GM23248 (cell line): ENCODE results near the gene USP28. TPM values are rescaled to one million over a fixed set of nuclear protein-coding genes. Genes with fewer than 3 reads are reported as not detected.

Source experiments
- DNase-seq: peaks from one replicate; pipeline ENCODE4 v3.0.0-alpha.2; 2015
- H2AFZ ChIP-seq: fragments of 200-600 bp; sonication (generic); 2 replicates; pipeline ENCODE4 v1.6.1; 2016; ENCODE audit warnings: antibody characterized with exemption
- H3F3A ChIP-seq: fragments of 200-600 bp; sonication (generic); 2 replicates; pipeline ENCODE4 v1.6.1; 2016; ENCODE audit warnings: mild to moderate bottlenecking, antibody characterized with exemption, mixed run types; ENCODE audit not compliant: insufficient read depth
- H3K27ac ChIP-seq: fragments of 200-600 bp; sonication (generic); 2 replicates; pipeline ENCODE4 v1.5.1; 2016; ENCODE audit warnings: mild to moderate bottlenecking
- H3K27me3 ChIP-seq: fragments of 200-600 bp; sonication (generic); replicated peaks from 2 replicates; pipeline ENCODE4 v1.6.1; 2016; ENCODE audit warnings: mild to moderate bottlenecking; ENCODE audit not compliant: insufficient read depth
- H3K36me3 ChIP-seq: fragments of 200-600 bp; sonication (generic); 2 replicates; pipeline ENCODE4 v1.6.1; 2016; ENCODE audit warnings: low read depth, mild to moderate bottlenecking
- H3K4me1 ChIP-seq: fragments of 200-600 bp; sonication (generic); 2 replicates; pipeline ENCODE4 v1.6.1; 2016; ENCODE audit warnings: mild to moderate bottlenecking; ENCODE audit not compliant: insufficient read depth
- H3K4me2 ChIP-seq: fragments of 200-600 bp; sonication (generic); one replicate; pipeline ENCODE4 v1.6.1; 2016; ENCODE audit warnings: mild to moderate bottlenecking; ENCODE audit not compliant: unreplicated experiment
- H3K4me3 ChIP-seq: fragments of 200-600 bp; sonication (generic); 2 replicates; pipeline ENCODE4 v1.5.1; 2016; ENCODE audit warnings: mild to moderate bottlenecking
- H3K79me2 ChIP-seq: fragments of 200-600 bp; sonication (generic); 2 replicates; pipeline ENCODE4 v1.6.1; 2016; ENCODE audit warnings: mild to moderate bottlenecking; ENCODE audit not compliant: insufficient read depth
- H3K9ac ChIP-seq: fragments of 200-600 bp; sonication (generic); 2 replicates; pipeline ENCODE4 v1.6.1; 2016; ENCODE audit warnings: mild to moderate bottlenecking
- H3K9me2 ChIP-seq: fragments of 200-600 bp; sonication (generic); 2 replicates; pipeline ENCODE4 v1.6.1; 2016; ENCODE audit warnings: mixed run types, mild to moderate bottlenecking, moderate library complexity; ENCODE audit not compliant: insufficient read depth
- H3K9me3 ChIP-seq: fragments of 200-600 bp; sonication (generic); one replicate; pipeline ENCODE4 v1.6.1; 2017; ENCODE audit warnings: low read depth
- H4K20me1 ChIP-seq: fragments of 200-600 bp; sonication (generic); 2 replicates; pipeline ENCODE4 v1.6.0; 2016; ENCODE audit not compliant: insufficient read depth
- EZH2 ChIP-seq: fragments of 200-600 bp; sonication (generic); IDR thresholded peaks from 2 replicates; pipeline ENCODE4 v1.6.1; 2018; ENCODE audit warnings: antibody characterized with exemption, mild to moderate bottlenecking; ENCODE audit not compliant: insufficient read depth, poor library complexity, severe bottlenecking
- EZH2phosphoT487 ChIP-seq: fragments of 200-600 bp; sonication (generic); IDR thresholded peaks from 2 replicates; pipeline ENCODE4 v1.6.1; 2018; ENCODE audit warnings: antibody characterized with exemption, moderate library complexity, mild to moderate bottlenecking, low read depth; ENCODE audit not compliant: insufficient read depth
- WGBS, 2 experiments: methylation state at CpG; one replicate each; pipeline ENCODE4 v1.1.6; 2015 to 2017; ENCODE audit warnings: low lambda C conversion rate in 2 of 2, low coverage in 1 of 2; ENCODE audit errors: missing lambda C conversion rate in 2 of 2; 5-methylcytosine and 5-hydroxymethylcytosine counted together
- in situ Hi-C: fragments of 300-500 bp; cut with MboI; formaldehyde crosslinking; loops from 2 replicates; pipeline ENCODE4 v1.15.0; 2020
- polyA plus RNA-seq: library from polyadenylated mRNA; unstranded; fragments of >200 nt; fragmentation: Nextera tagmentation; extraction: Ambion mirVana; gene quantifications from 2 replicates; pipeline ENCODE4 v1.2.1, GENCODE V29; 2016
- total RNA-seq: library from RNA; depleted of rRNA; stranded (reverse); fragments of >200 nt; shearing (Covaris generic); gene quantifications from 2 replicates; pipeline ENCODE4 v1.2.3, GENCODE V29; 2014

USP28 gene
- total and polyA plus RNA-seq, 2 experiments from 2014 or later, result 17.1 to 25.1 TPM

- no peak overlapping the region for H2AFZ ChIP-seq
- H3K9me3 ChIP-seq, result no peaks in the 10 kb centered on the region
- H3K27me3 ChIP-seq, result peaks cover 19% of the 10 kb centered on the region; the same call in 1 of the 2 replicates
- no peak overlapping the region for H3K4me3 ChIP-seq
- no peak overlapping the region for H3K27ac ChIP-seq
- H3K36me3 ChIP-seq, result no peaks in the 10 kb centered on the region
- WGBS, 2 experiments, result 40 to 45% methylated on average over 9 of the region's 9 CpGs
- no peaks in the 10 kb centered on the region for H3F3A ChIP-seq
- in situ Hi-C loops, result no loop called here
- TF ChIP-seq EZH2 (no peak), EZH2phosphoT487 (no peak)
- DNase-seq, result no peak
- no peak overlapping the region for H3K9ac ChIP-seq
- no peaks in the 10 kb centered on the region for H4K20me1 ChIP-seq
- H3K9me2 ChIP-seq, result no peaks in the 10 kb centered on the region
- no peak overlapping the region for H3K4me2 ChIP-seq
- no peaks in the 10 kb centered on the region for H3K4me1 ChIP-seq
- H3K79me2 ChIP-seq, result no peaks in the 10 kb centered on the region
Observed at GRCh38 chr11:113894421-113894996, 19.1 kb upstream of the USP28 start.

GRCh38 chr11:113888848-113889247, 13.5 kb upstream of the USP28 start:
- TF ChIP-seq EZH2 (no peak), EZH2phosphoT487 (no peak)
- no peaks in the 10 kb centered on the region for H4K20me1 ChIP-seq
- no peaks in the 10 kb centered on the region for H3K79me2 ChIP-seq
- H3K27ac ChIP-seq, result no peak overlapping the region
- no peaks in the 10 kb centered on the region for H3K36me3 ChIP-seq
- H3K4me1 ChIP-seq, result no peaks in the 10 kb centered on the region
- no peak overlapping the region for H3K4me2 ChIP-seq
- H2AFZ ChIP-seq, result no peak overlapping the region
- in situ Hi-C loops, result no loop called here
- no peak overlapping the region for H3K4me3 ChIP-seq
- no peaks in the 10 kb centered on the region for H3K9me3 ChIP-seq
- no peak overlapping the region for H3K9ac ChIP-seq
- no peak for DNase-seq
- H3K27me3 ChIP-seq, result no peaks in the 10 kb centered on the region
- H3K9me2 ChIP-seq, result no peaks in the 10 kb centered on the region
- no peaks in the 10 kb centered on the region for H3F3A ChIP-seq

GRCh38 chr11:113885897-113886296, 10.5 kb upstream of the USP28 start:
- no peak overlapping the region for H3K27ac ChIP-seq
- no peaks in the 10 kb centered on the region for H4K20me1 ChIP-seq
- no peak for DNase-seq
- H3K9ac ChIP-seq, result no peak overlapping the region
- no peaks in the 10 kb centered on the region for H3K27me3 ChIP-seq
- no peaks in the 10 kb centered on the region for H3K4me1 ChIP-seq
- H3F3A ChIP-seq, result no peaks in the 10 kb centered on the region
- no peaks in the 10 kb centered on the region for H3K9me2 ChIP-seq
- no peak overlapping the region for H2AFZ ChIP-seq
- WGBS, 2 experiments, result 46 to 81% methylated on average over 3 to 6 of the region's 6 CpGs
- H3K79me2 ChIP-seq, result no peaks in the 10 kb centered on the region
- TF ChIP-seq EZH2phosphoT487 (no peak), EZH2 (no peak)
- no peak overlapping the region for H3K4me3 ChIP-seq
- no peaks in the 10 kb centered on the region for H3K9me3 ChIP-seq
- in situ Hi-C loops, result no loop called here
- H3K36me3 ChIP-seq, result no peaks in the 10 kb centered on the region
- H3K4me2 ChIP-seq, result no peak overlapping the region

GRCh38 chr11:113884361-113884836, 9.0 kb upstream of the USP28 start:
- Histone ChIP-seq H3K4me3 (no peak overlapping the region), H3K9ac (no peak overlapping the region), H2AFZ (0 out of 2 replicates have a peak overlapping the region, but pooled peaks have one; percentile 5), H3K4me2 (no peak overlapping the region), H3K4me1 (no peaks in the 10 kb centered on the region), H3F3A (no peaks in the 10 kb centered on the region), H3K36me3 (no peaks in the 10 kb centered on the region), H3K9me3 (no peaks in the 10 kb centered on the region), H4K20me1 (no peaks in the 10 kb centered on the region), H3K9me2 (no peaks in the 10 kb centered on the region), H3K27me3 (no peaks in the 10 kb centered on the region), H3K27ac (no peak overlapping the region), H3K79me2 (no peaks in the 10 kb centered on the region)
- WGBS, 2 experiments, result 35 to 38% methylated on average over 7 of the region's 7 CpGs
- DNase-seq, result peak; percentile 45
- TF ChIP-seq EZH2phosphoT487 (no peak), EZH2 (no peak)
- in situ Hi-C loops, result no loop called here

GRCh38 chr11:113881856-113882255, 6.5 kb upstream of the USP28 start:
- no peaks in the 10 kb centered on the region for H3K36me3 ChIP-seq
- no peaks in the 10 kb centered on the region for H3K79me2 ChIP-seq
- no peak overlapping the region for H2AFZ ChIP-seq
- no peaks in the 10 kb centered on the region for H3F3A ChIP-seq
- no peak overlapping the region for H3K4me3 ChIP-seq
- H3K4me1 ChIP-seq, result no peaks in the 10 kb centered on the region
- H3K9me2 ChIP-seq, result no peaks in the 10 kb centered on the region
- no peak overlapping the region for H3K9ac ChIP-seq
- WGBS, 2 experiments, result 46 to 47% methylated on average over 1 of the region's 1 CpG
- H3K27ac ChIP-seq, result no peak overlapping the region
- no peak for DNase-seq
- no peaks in the 10 kb centered on the region for H4K20me1 ChIP-seq
- TF ChIP-seq EZH2 (no peak), EZH2phosphoT487 (no peak)
- in situ Hi-C loops, result no loop called here
- H3K4me2 ChIP-seq, result no peak overlapping the region
- no peaks in the 10 kb centered on the region for H3K27me3 ChIP-seq
- no peaks in the 10 kb centered on the region for H3K9me3 ChIP-seq
